Tongue (tissue), 2 donors: ENCODE measurements around the gene SULT1A1. TPM values are rescaled to one million over a fixed set of nuclear protein-coding genes. Genes with fewer than 3 reads are reported as not detected.
"Not testable (repeated sequence)": the region's sequence is repeated elsewhere in the genome, so short reads cannot be mapped to it uniquely, and the experiment has no call there.

Source experiments
- DNase-seq: peaks from one replicate; pipeline ENCODE4 v3.0.0-alpha.2; 2015
- total RNA-seq: library from RNA; depleted of rRNA; stranded (reverse); fragments of >200 nt; gene quantifications from one replicate; pipeline ENCODE4 v1.2.3, GENCODE V29; 2014

SULT1A1 gene
- total RNA-seq, 1 donor from 2014 or later, result 12.8 TPM

DNA sequence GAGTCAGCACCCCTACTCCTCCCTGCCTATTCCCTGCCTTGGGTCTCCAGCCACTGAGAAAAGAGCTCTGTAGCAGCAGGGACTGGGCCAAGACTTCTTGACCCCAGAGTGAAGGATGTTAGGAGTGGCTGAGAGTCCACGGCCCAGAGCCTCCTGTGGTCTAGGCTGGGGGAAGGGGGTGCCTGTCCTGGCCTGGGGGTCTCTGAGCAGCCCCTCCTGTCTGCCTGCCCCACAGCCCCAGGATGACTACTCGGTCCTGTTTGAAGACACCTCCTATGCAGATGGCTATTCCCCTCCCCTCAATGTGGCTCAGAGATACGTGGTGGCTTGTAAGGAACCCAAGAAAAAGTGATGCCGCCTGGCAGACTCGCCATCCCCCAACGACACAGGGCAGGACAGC is 18.5 kb downstream of the SULT1A1 start:
- no peak for DNase-seq

DNA sequence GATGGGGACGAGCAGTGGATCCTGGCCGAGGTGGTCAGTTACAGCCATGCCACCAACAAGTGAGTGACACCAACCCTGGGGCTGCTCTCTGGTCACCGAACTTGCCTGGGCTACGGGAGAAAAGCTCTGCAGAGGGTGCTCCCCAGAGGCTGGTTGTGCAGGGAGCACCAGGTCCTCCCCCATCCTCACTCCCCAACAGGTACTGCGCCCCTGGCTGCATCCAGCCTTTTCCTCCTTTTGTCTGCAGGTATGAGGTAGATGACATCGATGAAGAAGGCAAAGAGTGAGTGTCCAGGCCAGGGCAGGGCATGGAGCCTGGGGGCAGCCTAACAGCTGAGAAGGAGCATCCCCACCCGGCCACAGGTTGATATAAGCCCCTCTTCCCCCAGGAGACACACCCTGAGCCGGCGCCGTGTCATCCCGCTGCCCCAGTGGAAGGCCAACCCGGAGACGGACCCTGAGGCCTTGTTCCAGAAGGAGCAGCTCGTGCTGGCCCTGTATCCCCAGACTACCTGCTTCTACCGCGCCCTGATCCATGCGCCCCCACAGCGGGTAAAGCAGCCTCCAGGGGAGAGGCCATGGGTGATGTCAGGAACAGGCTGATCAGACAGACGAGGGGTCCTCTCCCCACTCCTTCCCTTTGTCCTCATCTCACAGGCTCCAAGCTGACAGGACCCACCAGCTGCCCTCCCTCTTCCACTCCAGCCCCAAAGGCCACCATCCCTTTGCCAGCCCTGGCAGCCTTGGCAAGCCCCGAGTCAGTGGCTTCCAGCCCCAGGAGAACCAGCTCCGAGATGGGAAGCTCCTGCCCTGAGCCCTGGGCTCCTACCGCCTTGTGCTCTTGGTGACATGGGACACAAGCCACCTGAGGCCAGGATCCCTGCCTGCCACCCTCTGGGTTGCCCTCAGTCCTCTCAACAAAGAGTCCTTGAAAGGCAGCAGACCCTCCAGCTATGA is 19.2 kb downstream of the SULT1A1 start:
- no peak for DNase-seq

DNA sequence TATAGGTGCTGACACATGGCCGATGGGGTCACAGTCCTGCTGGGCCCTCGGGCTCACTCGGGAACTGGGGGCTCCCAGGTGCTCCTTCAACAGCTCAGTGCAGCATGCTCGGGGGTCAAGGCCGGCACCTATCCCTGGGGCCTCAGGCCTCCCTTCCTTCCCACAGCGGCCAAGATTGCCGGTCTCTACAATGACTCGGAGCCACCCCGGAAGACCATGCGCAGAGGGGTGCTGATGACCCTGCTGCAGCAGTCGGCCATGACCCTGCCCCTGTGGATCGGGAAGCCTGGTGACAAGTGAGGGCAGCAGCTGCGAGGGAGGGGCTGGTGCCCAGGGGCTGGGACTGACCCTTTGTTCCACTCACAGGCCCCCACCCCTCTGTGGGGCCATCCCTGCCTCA is 19.9 kb downstream of the SULT1A1 start:
- DNase-seq, result no peak

DNA sequence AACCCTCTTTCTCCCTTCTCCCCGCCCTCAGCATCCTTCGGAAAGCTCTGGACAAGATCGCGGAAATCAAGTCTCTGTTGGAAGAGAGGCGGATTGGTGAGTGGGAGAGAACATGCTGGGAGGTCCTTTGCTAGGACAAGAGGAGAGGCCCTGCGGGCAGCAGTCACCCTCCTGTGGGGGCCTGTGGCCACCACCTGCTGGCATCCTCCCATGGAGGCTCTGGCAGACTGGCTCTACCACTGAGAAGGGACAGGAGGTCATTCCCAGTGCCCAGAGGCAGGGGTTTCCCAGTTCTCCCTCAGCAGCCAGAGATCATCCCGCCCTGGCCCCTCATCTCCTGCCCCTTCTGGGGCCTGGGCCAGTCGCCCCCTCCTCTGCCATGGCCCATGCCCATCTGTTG is 20.8 kb downstream of the SULT1A1 start:
- no peak for DNase-seq

DNA sequence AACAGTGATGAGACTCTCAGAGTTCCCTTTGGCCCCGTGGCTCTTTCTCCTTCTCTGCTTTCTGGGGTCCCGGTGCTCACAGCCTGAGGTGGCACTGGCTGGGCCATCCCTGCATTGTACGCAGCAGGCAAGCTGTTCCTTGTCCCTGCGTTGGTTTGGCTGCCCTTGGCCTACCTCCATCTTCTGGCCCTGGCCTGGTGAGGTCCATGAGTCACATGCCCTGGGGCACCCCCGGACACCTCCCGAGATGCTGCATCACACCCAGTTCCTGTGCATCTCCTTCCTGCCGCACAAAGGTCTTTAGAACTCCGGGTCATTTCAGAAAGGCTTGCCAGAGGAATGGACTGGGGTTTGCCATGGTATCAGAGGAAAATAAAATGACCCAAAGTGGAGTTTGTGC is 22.5 kb downstream of the SULT1A1 start:
- no peak for DNase-seq

DNA sequence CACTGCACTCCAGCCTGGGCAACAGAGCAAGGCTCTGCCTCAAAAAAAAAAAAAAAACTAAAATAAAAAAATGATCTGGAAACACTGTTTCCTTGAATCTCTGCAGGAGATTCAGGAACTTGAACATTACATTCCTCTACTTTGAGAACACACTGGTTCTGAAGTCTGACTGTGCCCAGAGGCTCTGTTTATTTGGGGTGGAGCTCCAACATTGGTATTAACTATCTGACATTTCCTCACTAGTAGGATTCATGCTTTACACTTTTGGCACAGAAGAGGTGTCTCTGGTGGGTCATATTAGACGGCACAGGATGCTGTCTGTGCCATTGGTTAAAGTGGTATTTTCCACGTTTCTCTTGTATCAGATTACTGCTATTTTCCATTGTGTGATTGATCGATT is 23.4 kb downstream of the SULT1A1 start:
- no peak for DNase-seq

DNA sequence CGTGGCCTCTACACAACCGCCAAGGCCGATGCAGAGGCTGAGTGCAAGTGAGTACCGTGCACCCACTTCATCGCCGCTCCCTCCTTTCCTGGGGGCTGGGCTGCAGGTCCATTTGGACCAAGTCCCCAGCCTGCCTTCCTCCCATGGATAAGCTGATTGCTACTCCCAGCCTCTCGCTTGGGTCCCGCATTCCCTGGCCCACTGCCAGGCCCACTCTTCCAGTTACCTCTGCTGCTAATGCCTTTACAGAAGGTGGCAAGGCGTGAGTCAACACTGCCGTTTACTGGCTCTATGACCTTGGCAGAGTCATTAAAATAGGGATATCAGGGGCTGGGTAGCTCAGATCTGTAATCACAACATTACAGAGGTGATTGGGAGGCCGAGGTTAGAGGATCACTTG is 24.2 kb downstream of the SULT1A1 start:
- DNase-seq, result no peak

DNA sequence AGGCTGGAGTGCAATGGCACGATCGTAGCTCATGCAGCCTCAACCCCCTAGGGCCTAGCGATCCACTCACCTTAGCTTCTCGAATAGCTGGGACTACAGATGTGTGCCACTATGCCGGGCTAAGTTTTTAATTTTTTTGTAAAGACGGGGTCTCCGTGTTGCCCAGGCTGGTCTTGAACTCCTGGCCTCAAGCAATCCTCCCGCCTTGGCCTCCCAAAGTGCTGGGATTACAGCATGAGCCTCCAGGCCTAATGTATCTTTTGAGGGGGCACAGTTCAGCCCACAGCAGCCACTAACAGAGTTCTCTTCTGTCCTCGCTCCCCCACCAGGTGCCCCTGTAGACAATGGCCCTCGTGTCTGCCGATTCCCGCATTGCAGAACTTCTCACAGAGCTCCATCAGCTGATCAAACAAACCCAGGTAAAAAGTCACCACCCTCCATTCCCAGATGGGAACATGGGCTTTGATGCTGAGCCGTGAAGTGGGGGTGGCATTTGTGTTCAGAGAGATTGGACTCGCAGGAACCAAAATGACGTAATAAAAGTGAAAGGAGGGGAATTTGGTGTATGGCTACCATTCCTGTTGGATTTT is 29.0 kb downstream of the SULT1A1 start:
- DNase-seq, result no peak

DNA sequence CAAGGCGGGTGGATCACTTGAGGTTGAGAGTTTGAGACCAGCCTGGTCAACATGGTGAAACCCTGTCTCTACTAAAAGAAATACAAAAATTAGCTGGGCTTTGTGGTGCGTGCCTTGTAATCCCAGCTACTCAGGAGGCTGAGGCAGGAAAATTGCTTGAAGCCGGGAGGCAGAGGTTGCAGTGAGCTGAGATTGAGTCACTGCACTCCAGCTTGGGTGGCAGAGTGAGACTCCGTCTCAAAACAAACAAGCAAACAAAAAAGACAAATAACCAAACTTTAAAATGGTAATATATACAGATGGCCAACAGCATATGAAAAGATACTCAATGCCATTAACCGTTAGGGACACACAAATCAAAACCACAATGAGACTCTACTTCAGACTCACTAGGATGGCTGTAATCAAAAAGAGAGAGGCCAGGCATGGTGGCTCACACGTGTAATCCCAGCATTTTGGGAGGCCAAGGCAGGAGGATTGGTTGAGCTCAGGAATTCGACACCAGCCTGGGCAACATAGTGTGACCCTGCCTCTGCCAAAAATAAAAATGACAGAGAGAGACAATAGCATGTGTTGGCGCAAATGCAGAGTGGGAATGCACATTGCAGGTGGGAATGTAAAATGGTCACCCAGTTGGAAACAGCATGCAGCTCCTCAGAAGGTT is 34.3 kb downstream of the SULT1A1 start:
- DNase-seq, result no peak

DNA sequence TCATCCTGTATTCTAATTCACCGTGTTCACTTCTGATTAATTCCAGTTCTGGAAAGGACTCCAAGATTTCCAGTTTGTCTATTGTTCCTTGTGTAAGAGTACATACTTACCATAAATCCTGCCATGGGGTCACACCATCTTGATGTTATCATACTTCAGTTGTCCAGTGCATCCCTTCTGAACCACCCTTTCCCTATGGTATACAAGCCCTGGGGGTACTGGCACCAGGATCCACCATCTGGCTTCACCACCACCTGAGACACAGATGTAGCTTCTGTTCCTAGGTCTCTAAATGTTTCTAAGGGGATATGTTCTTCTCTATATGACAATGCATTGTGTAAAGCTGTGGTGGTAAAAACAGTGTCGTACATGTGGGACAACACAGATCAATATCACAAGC is 34.9 kb downstream of the SULT1A1 start:
- no peak for DNase-seq

DNA sequence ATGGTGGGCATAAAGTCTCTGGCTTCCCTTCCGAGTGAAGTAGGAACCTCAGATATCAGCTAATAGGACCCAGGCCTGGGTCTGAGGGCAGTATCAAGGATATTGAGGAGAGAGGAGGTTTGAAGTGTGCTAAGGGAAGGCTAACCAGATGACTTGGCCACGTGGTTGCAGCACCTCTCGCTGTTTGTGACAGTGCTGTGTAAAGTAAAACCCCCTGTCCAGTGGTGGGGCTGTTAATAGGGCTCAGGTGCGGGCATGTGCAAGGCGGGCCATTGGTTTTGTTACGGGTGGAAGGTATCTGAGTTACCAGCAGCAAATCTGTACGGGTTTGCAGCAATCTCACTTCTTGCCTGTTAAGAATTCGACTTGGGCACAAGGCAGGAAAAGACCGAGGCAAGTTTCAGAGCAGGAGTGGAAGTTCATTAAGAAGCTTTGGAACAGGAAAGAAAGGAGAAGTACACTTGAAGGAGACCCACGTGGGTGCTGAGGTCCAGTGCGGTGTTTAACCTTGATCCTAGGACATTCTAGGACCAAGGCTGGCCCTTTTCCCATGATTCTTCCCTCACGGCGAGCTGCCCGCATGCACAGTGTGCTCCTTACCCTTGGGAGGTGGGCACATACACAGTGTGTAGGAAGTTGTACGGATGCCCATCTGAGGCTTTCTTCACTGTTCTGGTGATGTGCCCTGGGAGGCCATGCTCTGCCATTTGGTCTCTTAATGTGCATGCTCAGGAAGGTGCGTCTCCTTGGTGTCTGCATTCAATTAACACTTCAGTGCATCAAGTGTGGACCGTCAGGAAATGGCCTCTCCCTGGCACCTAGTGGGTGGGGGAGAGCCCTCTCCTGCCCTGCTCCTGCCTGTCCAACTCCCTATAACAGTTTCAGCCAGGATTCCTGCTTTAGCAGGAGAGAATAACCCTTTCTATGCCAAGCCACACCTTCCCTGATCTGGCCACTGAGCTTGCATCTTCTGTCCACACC is 35.8 kb downstream of the SULT1A1 start:
- DNase-seq, result no peak

DNA sequence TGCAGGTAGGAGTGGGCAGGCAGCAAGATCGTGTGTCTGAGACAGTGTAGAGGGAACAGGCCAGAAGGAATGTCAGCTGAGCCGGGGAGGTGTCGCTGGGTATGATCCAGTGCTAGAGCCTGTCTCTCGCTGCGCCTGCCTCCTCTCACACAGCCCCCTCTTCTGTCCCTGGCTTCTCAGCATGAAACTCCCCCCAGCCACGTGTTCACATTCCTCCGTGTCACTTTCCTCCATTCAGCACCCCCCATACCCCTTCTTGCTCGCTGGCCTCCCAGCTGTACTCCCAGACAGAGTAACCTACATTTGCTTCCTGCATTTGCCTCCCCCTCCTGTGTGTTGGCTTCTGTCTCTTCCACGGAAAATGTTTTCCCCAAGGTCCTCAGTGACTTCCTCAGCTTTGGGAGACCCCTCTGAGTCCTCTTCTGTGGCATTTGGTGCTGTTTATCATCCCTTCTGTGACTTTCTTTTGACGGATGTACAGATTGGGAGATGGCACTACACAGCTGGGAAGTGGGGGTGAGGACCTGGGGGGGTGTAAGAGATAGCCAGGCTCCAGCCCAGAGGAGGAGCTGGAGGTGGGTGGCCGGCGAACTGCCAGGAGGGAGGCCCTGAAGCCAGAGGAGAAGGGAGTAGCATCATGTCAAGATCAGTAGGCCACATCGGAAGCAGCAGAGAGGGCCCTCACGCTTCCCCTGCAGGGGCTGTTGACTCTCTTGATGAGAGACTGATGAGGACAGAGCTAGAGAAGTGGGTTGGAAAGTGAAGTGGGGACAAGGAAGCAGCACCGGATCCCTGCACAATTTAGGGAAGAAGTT is 36.9 kb downstream of the SULT1A1 start:
- DNase-seq, result peak; percentile 83

DNA sequence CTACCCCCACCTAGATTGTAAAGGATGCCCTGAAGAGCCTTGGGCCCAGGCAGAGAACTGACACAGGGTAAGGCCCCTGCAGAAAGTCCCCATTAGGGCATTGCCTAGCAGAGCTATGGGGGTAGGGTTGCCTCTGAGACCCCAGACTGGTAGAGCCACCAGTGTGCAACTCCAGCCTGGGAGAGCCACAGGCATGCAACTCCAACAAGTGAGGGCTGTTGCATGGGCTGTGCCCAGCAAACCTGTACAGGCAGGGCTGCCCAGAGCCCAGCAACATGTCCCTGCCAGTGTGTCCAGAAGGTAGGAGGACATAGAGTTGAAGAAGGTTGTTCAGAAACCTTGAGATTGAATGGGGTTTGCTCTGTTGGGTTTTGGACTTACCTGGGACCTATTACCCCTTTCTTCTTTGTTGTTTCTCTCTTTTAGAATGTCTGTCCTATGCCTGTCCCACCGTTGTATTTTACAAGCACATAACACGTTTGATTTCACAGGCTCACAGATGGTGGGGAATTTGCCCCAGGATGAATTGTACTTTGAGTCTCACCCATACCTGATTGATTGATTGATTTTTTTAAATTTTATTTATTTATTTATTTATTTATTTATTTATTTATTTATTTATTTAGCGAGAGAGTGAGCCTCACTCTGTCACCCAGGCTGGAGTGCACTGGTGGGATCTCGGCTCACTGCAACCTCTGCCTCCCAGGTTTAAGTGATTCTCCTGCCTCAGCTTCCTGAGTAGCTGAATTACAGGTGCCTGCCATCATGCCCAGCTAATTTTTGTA is 39.7 kb downstream of the SULT1A1 start:
- DNase-seq, result no peak

DNA sequence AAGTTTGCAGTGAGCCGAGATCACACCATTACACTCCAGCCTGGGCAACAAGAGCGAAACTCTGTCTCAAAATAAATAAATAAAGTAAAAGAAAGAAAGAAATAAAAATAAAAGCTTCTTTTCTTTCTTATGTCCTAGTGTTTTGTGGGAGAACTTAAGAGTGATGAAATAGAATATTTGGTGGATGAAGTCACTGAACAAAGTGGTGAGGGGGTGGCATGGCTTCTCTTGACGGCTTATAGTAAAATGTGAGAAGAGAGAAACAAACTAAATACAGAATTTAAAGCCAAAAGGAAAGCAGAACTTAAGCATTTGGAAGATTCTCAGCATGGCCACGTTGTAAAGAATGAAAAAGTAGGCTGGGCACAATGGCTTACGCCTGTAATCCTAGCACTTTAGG is 40.8 kb downstream of the SULT1A1 start:
- no peak for DNase-seq

DNA sequence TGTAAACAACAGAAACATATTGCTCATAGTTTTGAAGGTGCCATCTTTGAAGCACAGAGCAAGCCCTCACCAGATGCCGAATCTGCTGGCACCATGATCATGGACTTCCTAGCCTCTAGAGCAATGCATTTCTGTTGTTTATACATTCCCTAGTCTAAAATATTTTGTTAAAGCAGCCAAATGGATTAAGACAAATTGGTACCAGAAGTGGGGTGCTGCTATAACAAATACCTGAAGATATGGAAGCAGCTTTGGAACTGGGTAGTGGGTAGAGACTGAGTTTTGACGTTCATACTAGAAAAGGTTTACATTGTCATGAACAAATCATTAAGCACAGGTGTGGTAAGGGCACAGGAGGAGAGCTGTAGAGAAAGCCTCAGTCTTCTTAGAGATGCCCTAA is 42.6 kb downstream of the SULT1A1 start:
- DNase-seq, result no peak

DNA sequence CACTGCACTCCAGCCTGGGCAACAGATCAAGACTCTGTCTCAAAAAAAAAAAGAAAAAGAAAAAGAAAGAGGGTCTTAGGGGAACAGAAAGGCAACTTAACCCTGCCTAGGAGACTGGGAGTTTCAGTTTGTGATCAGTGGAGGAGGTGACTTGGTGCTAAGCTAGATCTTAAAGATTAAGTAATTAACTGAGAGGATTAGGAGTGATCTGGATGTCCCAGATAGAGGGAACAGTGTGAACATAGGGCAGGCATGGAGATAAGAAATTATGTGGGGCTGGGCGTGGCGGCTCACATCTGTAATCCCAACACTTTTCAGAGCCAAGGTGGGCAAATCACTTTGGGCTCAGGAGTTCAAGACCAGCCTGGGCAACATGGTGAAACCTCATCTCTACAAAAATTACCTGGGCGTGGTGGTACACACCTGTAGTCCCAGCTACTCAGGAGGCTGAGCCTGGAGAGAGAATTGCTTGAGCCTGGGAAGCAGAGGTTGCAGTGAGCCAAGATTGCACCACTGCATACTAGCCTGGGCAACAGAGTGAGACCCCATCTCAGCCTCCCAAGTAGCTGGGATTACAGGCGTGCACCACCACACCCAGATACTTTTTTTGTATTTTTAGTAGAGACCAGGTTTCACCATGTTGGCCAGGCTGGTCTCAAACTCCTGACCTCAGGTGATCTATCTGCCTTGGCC is 43.5 kb downstream of the SULT1A1 start:
- DNase-seq, result not testable (repeated sequence)

DNA sequence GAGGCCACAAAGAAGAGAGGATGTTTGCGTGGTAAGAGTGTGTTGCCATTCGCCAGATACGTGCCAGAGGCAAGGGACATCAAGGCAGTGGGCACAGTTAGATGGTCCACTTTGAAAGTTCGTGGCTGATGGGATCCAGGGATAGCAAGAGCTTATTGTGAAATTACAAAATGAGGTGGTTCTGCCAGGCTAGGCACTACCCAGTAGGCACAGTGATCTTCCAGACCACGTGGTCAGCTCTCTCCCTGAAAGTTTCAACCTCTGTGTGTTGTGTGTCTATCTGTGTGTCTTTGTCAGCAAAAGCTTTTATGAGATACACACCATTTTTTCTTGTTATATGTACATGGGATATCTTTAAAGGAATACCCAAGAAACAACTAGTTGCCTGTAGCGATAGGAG is 46.6 kb downstream of the SULT1A1 start:
- no peak for DNase-seq

DNA sequence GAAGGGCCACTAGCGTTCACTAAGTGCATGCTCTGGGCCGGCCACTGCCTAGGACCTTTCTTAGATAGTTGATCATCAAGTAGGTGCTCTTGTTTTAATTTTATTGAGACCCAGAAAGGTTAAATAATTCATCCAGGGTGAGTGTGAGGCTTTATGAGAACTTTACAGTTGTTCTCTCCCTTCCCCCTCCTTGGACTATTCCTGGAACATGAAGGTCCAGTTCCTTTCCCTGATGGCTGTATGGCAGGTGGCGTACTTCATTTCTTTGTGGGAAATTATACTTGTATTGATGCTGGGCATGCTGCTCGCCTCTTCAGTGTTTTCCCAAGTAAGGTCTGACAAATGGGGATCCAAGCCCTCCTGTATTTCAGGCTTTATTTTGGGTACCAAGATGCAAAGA is 47.6 kb downstream of the SULT1A1 start:
- DNase-seq, result no peak

DNA sequence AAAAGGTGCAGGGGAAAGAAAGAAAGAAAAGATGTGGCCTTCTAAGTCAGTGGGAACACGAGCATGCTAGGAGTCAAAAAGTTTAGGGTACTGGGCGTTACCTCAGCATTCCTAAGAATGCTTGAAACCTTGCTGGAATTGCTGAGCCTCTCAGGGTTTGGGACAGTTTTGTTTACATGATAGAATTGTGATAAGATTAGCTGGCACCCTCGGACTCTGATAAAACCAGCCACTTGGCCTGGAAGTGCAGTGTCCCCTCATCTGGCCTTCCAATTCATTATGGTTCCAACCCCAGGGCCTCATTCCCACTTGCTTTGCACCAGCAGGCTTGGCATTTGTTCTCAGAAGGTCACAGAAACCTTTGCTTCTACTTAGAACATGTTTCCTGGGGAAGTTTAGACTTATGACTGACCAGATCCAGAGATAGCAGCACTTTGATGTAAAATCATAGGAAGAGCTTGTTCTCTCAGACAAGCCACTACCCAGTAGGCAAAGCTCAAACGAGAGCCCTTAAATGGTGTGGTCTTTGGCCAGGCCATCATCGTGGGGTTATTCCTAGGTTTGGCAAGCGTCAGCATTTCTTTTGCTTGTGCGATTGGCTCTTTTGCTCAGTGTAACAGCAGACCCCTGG is 48.2 kb downstream of the SULT1A1 start:
- DNase-seq, result no peak
